Upper lobe of left lung (tissue), 6 donors: ENCODE measurements around the gene TNS4. TPM values are rescaled to one million over a fixed set of nuclear protein-coding genes. Genes with fewer than 3 reads are reported as not detected.

Source experiments
- ATAC-seq, 2 donors: fragments of 200-7000 bp; cut with Tn5 transposase; one replicate each; pipeline ENCODE4 v1.9.1; 2022; ENCODE audit warnings: mild to moderate bottlenecking in 2 of 2, moderate library complexity in 2 of 2; ENCODE audit not compliant: low FRiP score in 2 of 2
- DNase-seq, 2 donors: peaks; one replicate each; pipeline ENCODE4 v3.0.0-alpha.2; 2019 to 2020
- H3K27ac ChIP-seq, 4 donors: fragments of 200-600 bp; sonication (generic); one replicate each; pipeline ENCODE4 v1.5.1; 2016 to 2019
- H3K27me3 ChIP-seq, 4 donors: fragments of 200-600 bp; sonication (generic); one replicate each; pipeline ENCODE4 v1.5.1; 2017 to 2019
- H3K36me3 ChIP-seq, 4 donors: fragments of 200-600 bp; sonication (generic); one replicate each; pipeline ENCODE4 v1.5.1; 2016 to 2019
- H3K4me1 ChIP-seq, 4 donors: fragments of 200-600 bp; sonication (generic); one replicate each; pipeline ENCODE4 v1.5.1; 2018 to 2019
- H3K4me3 ChIP-seq, 4 donors: fragments of 200-600 bp; sonication (generic); one replicate each; pipeline ENCODE4 v1.5.1; 2017 to 2019; ENCODE audit warnings: mild to moderate bottlenecking in 2 of 4, moderate library complexity in 1 of 4
- H3K9me3 ChIP-seq, 4 donors: fragments of 200-600 bp; sonication (generic); one replicate each; pipeline ENCODE4 v1.5.1; 2018 to 2019
- CTCF ChIP-seq, 6 experiments: fragments of 450-650 bp in 4 of 6; fragments of 200-600 bp in 2 of 6; sonication (generic) in 2 of 6; IDR thresholded peaks; one replicate each; pipeline ENCODE4 v1.5.1; 2016 to 2019; ENCODE audit warnings: antibody characterized with exemption in 6 of 6
- EP300 ChIP-seq, 4 donors: sonication (generic); formaldehyde crosslinking; IDR thresholded peaks; one replicate each; pipeline ENCODE4 v1.5.1; 2017; ENCODE audit warnings: antibody characterized with exemption in 4 of 4, control low read depth in 2 of 4
- POLR2A ChIP-seq, 4 donors: fragments of 450-650 bp; IDR thresholded peaks; one replicate each; pipeline ENCODE4 v1.5.1; 2016 to 2017; ENCODE audit warnings: antibody characterized with exemption in 4 of 4, mild to moderate bottlenecking in 2 of 4
- POLR2AphosphoS5 ChIP-seq, 2 donors: sonication (generic); formaldehyde crosslinking; IDR thresholded peaks; one replicate each; pipeline ENCODE4 v1.5.1; 2017; ENCODE audit warnings: antibody characterized with exemption in 2 of 2
- WGBS, 2 donors: methylation state at CpG; one replicate each; pipeline ENCODE4 v1.1.5; 2017 to 2018; 5-methylcytosine and 5-hydroxymethylcytosine counted together
- total RNA-seq, 6 donors: library from RNA; depleted of rRNA in 4 of 6; stranded (reverse); fragments of >200 nt in 4 of 6; gene quantifications; one replicate each; pipeline versions ENCODE4 v1.1.0 to v1.2.1, GENCODE V29; 2016 to 2021
- donor health status: DM: no; HTN: no; CAD: no; lungs with moderate emphysema.
- donor health status: DM: no; HTN: yes; CAD: no; lungs with severe emphysema.

Gene TNS4
- total RNA-seq, 6 donors from 2014 or later, result 0.54 to 5.1 (median 1.1) TPM; not detected in 1

- Histone ChIP-seq H3K36me3 (no peaks in the 10 kb centered on the region), H3K27me3 (no peaks in the 10 kb centered on the region), H3K4me3 (no peak overlapping the region), H3K27ac (peak overlapping the region; percentile 73 to 94 (median 84)), H3K9me3 (no peaks in the 10 kb centered on the region), H3K4me1 (peaks cover 48 to 61% (median 53%) of the 10 kb centered on the region in 4 donors)
- WGBS, 2 donors, result 53 to 72% methylated on average over 15 to 18 of the region's 18 CpGs
- TF ChIP-seq POLR2A (IDR thresholded peaks at IDR 0.05) (no peak), CTCF (IDR thresholded peaks at IDR 0.05) (no peak), EP300 (IDR thresholded peaks at IDR 0.05) (no peak), POLR2AphosphoS5 (IDR thresholded peaks at IDR 0.05) (no peak)
- ATAC-seq, result peak; percentile 1 to 87
- DNase-seq, result no peak
Measured at GRCh38 chr17:40541873-40542557, 40.6 kb upstream of the TNS4 start.

- Histone ChIP-seq H3K9me3 (no peaks in the 10 kb centered on the region), H3K27me3 (no peaks in the 10 kb centered on the region), H3K4me3 (no peak overlapping the region), H3K27ac (peak overlapping the region; percentile 73 to 94 (median 84)), H3K4me1 (peaks cover 55 to 68% (median 60%) of the 10 kb centered on the region in 4 donors), H3K36me3 (no peaks in the 10 kb centered on the region)
- TF ChIP-seq EP300 (IDR thresholded peaks at IDR 0.05), result no peak
- TF ChIP-seq POLR2AphosphoS5 (IDR thresholded peaks at IDR 0.05), result no peak
- TF ChIP-seq CTCF (IDR thresholded peaks at IDR 0.05), result no peak
- no peak for TF ChIP-seq POLR2A (IDR thresholded peaks at IDR 0.05)
- ATAC-seq, result no peak
- DNase-seq, result peak in 1 of 2 donors; percentile 61
- WGBS, 2 donors, result 77 to 82% methylated on average over 15 to 20 of the region's 20 CpGs
Measured at GRCh38 chr17:40541060-40541872, 39.8 kb upstream of the TNS4 start.

- H3K36me3 ChIP-seq, result no peaks in the 10 kb centered on the region
- H3K9me3 ChIP-seq, result no peaks in the 10 kb centered on the region
- H3K27me3 ChIP-seq, result no peaks in the 10 kb centered on the region
- peaks cover 64 to 76% (median 68%) of the 10 kb centered on the region in 4 donors for H3K4me1 ChIP-seq
- H3K27ac ChIP-seq, result peak overlapping the region; percentile 13 to 94 (median 84)
- WGBS, 2 donors, result 89 to 94% methylated on average over 8 of the region's 8 CpGs
- DNase-seq (no peak), ATAC-seq (no peak)
- no peak for TF ChIP-seq EP300 (IDR thresholded peaks at IDR 0.05)
- TF ChIP-seq CTCF (IDR thresholded peaks at IDR 0.05), result no peak
- TF ChIP-seq POLR2A (IDR thresholded peaks at IDR 0.05), result no peak
- no peak for TF ChIP-seq POLR2AphosphoS5 (IDR thresholded peaks at IDR 0.05)
- no peak overlapping the region for H3K4me3 ChIP-seq
Measured at GRCh38 chr17:40540448-40540847, 39.0 kb upstream of the TNS4 start.

- Histone ChIP-seq H3K27me3 (no peaks in the 10 kb centered on the region), H3K9me3 (no peaks in the 10 kb centered on the region), H3K4me3 (no peak overlapping the region), H3K36me3 (no peaks in the 10 kb centered on the region), H3K4me1 (peaks cover 68 to 76% (median 72%) of the 10 kb centered on the region in 4 donors), H3K27ac (peak overlapping the region in 3 of 4 donors; percentile 85 to 94 (median 93))
- DNase-seq (no peak), ATAC-seq (no peak)
- 87 to 92% methylated on average over 8 to 9 of the region's 9 CpGs for WGBS, 2 donors
- TF ChIP-seq CTCF (IDR thresholded peaks at IDR 0.05), result no peak
Measured at GRCh38 chr17:40539711-40540411, 38.4 kb upstream of the TNS4 start.
